Stimulated activated CD8-positive, alpha-beta memory T cell treated with anti-CD3 and anti-CD28 coated beads, Interleukin-7, amount 100 ng/mL, for 1 hour (primary cell): ENCODE measurements around the gene TLNRD1.

ENCODE experiments used
- DNase-seq, 2 donors: peaks; one replicate each; pipeline ENCODE4 v3.0.0-alpha.2; 2020; ENCODE audit warnings: low read depth in 2 of 2

The TLNRD1 gene

GRCh38 chr15:81026836-81027599, 26.3 kb downstream of the TLNRD1 start:
- no peak for DNase-seq

DNA sequence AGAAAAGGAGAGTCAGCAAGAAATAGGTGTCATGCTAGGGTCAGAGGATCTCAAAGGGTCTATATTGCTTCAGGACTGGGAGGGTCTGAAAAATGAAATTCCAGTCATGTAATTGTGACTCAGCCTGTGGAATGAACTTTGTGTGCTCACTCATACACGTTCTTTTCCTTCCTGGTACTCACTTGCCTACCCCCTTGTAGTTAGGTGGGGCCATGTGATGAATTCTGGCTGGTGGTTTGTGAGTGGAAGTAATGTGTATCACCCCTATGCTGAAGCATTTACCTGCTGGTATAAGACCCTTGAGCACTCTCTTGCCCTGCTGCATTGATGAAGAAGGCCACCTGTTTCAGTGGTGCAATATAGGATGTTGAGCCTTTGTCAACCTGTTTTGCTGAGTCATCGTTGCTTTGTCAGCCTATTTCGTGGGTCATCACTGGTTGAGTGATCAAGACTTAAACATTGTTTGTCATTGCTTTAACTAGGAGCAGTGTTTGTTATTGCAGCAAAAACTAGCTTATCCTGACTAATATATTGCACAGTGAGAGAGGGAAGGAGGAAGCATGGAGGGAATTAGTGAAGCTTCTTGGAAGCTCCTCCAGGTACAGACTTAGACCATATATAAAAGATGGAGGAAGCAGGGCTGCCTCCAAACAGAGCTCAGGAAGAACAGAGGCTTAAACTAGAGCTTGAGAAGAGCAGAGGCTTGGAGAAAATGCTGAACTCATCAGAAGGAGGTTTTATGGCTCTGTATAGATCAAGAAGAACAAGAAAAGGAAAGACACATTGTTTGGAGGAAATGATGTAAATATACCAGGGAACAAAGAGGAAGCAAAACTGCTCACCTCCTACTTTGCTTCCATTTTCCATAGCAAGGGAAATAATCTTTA, 28.9 kb downstream of the TLNRD1 start:
- DNase-seq: no peak

DNA sequence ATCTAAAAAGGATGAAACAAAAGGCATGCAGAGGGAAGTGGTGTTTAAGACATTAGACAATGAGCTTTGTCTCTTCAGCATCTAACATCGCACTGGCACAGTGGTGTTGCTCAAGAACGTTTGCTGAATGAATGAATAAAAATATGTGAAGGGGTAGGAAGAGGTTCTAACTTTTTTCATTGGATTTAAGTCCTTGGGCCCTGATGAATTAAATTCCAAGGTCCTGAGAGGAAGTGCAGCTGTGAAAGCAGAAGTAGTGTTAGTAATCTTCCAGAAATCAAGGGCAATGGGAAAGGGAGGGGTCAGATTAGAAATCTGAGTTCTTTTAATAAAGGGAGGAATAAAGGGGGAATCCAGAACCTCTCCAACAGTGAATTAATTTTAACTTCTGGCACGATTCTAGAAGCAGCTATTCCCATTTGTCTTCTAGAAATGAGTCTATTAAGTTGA, 29.6 kb downstream of the TLNRD1 start:
- DNase-seq: no peak

DNA sequence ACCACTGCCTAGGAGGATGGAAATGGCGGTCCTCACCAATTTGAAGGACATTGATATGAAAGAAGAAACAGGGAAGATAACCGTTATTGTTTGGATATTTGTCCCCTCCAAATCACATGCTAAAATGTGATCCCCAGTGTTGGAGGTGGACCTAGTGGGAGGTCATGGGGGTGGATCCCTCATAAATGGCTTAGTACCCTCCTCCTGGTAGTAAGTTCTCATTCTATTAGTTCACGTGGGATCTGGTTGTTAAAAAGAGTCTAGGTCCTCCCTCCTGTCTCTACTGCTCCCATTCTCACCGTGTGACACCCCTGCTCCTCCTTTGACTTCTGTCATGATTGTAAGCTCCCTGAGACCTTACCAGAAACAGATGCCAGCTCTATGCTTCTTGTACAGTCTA, 30.5 kb downstream of the TLNRD1 start:
- no peak for DNase-seq

GRCh38 chr15:81032355-81032754, 31.6 kb downstream of the TLNRD1 start:
- no peak for DNase-seq

GRCh38 chr15:81032818-81033217, 32.1 kb downstream of the TLNRD1 start:
- no peak for DNase-seq

- no peak for DNase-seq
Observed at GRCh38 chr15:81033508-81033907, 32.8 kb downstream of the TLNRD1 start.

- DNase-seq: no peak
Observed at GRCh38 chr15:81037952-81038743, 37.4 kb downstream of the TLNRD1 start.

DNA sequence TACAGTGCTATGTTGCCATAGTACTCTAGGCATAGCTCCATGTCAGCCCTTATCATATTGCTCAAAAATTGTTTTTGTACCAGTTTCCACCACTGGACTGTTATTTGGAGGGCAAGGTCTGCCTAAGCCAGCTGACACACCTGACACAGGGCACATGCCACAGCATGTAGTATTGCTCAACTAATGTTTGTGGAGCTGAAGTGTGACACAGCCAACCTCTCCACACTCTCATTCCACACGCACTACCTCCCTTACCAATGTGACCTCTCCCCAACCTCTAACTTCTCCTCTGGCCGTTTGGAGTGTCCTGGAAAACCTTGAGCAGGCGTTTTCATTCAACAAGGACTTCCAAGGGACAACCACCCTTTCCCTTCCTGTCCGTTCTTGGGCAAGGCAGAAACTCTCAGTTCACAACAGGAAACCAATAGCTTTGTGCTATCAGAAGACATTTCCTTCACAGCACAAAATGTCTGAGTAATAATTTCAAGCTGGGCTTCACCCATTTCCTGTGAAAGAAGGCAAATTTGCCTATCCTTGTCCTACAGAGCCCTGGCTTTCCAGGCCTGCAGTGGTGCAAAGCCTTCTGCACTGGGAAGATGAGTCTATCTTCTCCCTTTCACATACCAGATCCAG, 38.4 kb downstream of the TLNRD1 start:
- DNase-seq: no peak

DNA sequence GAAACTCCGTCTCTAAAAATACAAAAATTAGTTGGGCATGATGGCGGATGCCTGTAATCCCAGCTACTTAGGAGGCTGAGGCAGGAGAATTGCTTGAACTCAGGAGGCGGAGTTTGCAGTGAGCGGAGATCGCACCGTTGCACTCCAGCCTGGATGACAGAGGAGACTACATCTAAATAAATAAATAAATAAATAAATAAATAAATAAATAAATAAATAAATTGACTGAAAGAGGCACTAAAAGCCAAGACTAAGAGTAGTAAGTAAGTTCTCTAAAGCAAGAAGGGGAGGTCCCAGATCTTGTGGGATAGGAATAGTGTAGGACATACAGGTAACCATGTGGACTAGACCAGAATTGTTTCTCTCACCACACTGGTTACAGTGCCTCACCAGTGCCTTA, 40.0 kb downstream of the TLNRD1 start:
- no peak for DNase-seq

DNA sequence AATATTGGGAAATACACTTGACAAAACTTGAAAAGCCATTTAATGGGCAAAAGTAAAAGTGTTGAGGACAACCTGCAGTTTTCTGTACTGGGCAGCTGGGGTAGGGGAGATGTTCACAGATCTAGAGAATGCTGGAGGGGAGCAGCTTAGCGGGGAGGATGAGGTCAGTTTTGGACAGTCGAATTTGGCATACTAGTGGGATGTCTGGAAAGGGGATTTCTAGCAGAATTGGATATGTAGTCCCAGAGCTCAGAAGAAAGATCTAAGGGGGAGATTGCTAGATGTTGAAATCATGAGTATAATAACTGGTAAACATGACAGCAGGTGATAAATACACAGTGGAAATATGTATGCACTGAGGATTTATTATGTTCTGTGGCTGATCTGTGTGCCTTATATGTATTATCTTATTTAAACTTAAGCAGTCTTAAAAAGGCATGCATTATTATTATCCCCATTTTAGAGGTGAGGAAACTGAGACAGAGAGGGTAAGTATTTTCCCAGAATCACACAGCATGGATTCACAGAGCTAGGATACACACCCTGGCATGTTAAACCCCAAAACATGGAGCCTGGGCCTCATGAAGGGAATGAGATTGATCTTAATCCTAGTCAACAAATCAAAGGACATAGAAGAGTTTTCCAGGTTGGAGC, 42.7 kb downstream of the TLNRD1 start:
- no peak for DNase-seq

DNA sequence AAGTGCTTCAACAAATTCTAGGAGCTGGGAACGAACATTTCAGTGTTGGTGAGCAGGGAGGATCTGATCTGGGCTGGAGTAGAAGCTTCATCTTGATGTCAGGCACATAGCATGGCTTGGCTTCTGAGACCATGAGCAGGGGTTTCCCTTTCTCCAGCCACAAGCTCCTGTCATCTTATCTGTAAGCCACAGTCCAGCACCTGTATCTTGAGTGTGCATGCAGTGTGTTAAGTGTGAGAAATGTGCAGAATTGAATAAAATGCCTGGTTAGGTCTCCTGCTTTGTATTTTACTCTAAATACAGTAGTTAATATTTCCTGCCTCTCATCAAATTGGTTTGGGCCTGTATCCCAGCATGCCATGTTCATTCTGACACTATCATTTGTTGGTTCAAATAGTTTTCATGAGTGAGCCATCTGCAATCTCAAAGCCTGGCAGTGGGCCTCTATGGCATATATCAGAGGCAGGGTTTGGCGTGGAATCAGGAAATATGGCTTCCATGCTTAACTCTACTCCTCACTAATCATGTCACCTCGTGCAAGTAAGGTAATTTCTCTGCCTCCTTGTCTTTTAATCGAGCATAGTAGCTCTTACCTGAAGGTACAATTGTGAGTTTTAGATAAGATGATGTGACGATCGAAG, 43.3 kb downstream of the TLNRD1 start:
- DNase-seq: no peak

DNA sequence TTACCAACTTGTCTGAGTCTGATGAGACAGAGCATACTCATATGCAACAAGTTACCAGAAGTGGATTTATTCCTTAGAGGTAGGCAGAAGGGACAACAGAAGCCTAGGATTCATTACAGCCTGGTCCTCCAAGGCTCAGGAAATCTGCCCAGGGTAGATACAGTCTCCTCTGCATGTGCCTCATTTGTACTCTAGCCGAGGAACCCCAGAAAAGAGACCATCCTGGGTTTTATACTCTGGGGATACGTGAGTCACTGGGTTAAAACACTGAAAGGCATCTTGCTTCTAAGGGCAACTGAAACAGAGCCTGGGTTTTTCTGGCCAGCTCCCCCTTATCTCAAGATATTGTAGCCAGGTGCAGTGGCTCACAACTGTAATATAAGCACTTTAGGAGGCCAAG, 45.6 kb downstream of the TLNRD1 start:
- DNase-seq: no peak

- DNase-seq: no peak
Observed at GRCh38 chr15:81047928-81048327, 47.2 kb downstream of the TLNRD1 start.

- DNase-seq: no peak
Observed at GRCh38 chr15:81049835-81050234, 49.1 kb downstream of the TLNRD1 start.

GRCh38 chr15:81050259-81050658, 49.5 kb downstream of the TLNRD1 start:
- no peak for DNase-seq

GRCh38 chr15:81050805-81051204, 50.1 kb downstream of the TLNRD1 start:
- DNase-seq: no peak

DNA sequence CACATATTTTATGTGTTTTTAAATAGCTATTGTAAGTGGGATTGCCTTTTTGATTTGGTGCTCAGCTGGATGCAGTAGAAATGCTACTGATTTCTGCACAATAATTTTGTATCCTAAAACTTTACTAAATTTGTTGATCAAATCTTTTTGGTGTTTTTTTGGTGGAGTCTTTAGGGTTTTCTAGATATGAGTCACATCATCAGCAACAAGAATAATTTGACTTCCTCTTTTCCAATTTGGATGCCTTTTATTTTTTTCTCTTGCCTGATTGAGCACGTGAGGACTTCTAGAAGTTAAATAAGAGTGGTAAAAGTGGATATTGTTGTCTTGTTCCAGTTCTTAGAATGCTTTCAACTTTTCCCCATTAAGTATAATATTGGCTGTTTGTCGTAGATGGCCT, 51.3 kb downstream of the TLNRD1 start:
- no peak for DNase-seq

DNA sequence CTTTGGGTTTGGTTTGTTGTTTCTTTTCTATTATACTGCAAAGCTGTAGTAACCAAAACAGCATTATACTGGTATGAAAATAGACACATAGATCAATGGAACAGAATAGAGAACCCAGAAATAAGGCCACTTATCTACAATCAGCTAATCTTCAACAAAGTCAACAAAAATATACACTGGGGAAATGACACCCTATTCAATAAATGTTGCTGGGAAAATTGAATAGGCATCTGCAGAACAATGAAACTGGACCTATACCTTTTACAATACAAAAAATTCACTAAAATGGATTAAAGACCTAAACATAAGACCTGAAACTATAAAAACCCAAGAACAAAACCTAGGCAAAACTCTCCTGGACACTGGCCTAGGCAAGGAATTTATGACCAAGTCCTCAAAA, 52.9 kb downstream of the TLNRD1 start:
- no peak for DNase-seq

DNA sequence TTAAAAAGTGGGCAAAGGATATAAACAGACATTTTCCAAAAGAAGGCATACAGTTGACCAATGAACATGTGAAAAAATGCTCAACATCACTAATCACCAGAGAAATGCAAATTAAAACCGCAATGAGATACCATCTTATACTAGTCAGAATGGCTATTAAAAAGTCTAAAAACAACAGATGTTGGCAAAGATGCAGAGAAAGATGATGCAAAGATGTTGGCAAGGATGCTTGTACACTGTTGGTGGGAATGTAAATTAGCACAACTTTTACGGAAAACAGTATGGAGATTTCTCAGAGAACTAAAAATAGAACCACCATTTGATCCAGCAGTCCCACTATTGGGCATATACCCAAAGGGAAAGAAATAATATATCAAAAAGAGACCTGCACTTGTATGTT, 53.5 kb downstream of the TLNRD1 start:
- no peak for DNase-seq
